GM12878 (cell line): ENCODE results near the gene CREBBP. TPM values are rescaled to one million over a fixed set of nuclear protein-coding genes. Genes with fewer than 3 reads are reported as not detected.

ENCODE experiments used
- ATAC-seq: fragments of 200-7000 bp; cut with Tn5 transposase; 3 replicates; pipeline ENCODE4 v1.9.1; 2020; ENCODE audit warnings: mild to moderate bottlenecking, moderate library complexity
- BruUV-seq: library from RNA; stranded (reverse); fragments of 400-500 nt; replicated peaks from 2 replicates; lab custom pipeline; 2021; lab: Mats Ljungman, UMichigan
- CTCF ChIA-PET: fragments of 300-600 bp; sonication (Branson Sonifier 250); formaldehyde crosslinking; extraction: SDS; loops from one replicate; lab custom pipeline; 2021; ENCODE audit warnings: inconsistent platforms; lab: Yijun Ruan, JAX
- POLR2A ChIA-PET: fragments of 350-600 bp; formaldehyde crosslinking; extraction: SDS; loops from one replicate; lab custom pipeline; 2021; ENCODE audit warnings: inconsistent platforms; lab: Charles Lee
- RAD21 ChIA-PET: fragments of 300-600 bp; sonication (Branson Sonifier 250); formaldehyde crosslinking; loops from one replicate; lab custom pipeline; 2023; ENCODE audit warnings: antibody characterized with exemption; ENCODE audit not compliant: unreplicated experiment; lab: Charles Lee
- SMC1A ChIA-PET: fragments of 300-600 bp; sonication (Branson Sonifier 250); formaldehyde crosslinking; loops from one replicate; lab custom pipeline; 2023; ENCODE audit not compliant: unreplicated experiment, uncharacterized antibody; lab: Charles Lee
- DNase-seq: peaks from one replicate; pipeline ENCODE4 v3.0.0-alpha.2; 2011; ENCODE audit warnings: low read depth, low spot score
- FAIRE-seq: peaks from 3 replicates; lab custom pipeline; 2011; peaks lifted over from hg19 to GRCh38; lab: Jason Lieb, UNC
- H2AFZ ChIP-seq: 2 replicates; pipeline ENCODE4 v1.6.0; 2011; ENCODE audit warnings: low read depth, low read length, control low read depth; ENCODE audit not compliant: control insufficient read depth
- H3K27ac ChIP-seq: 2 replicates; pipeline ENCODE4 v1.5.1; 2011; ENCODE audit warnings: control low read depth; ENCODE audit not compliant: control insufficient read depth, insufficient read depth
- H3K27me3 ChIP-seq, 2 experiments: replicated peaks in 1 of 2; 2 replicates each; pipeline versions ENCODE4 v1.6.0 to v1.6.1; 2011; ENCODE audit warnings: low read length in 1 of 2; ENCODE audit not compliant: control insufficient read depth in 2 of 2, insufficient read depth in 2 of 2
- H3K36me3 ChIP-seq, 2 experiments: 2 replicates each; pipeline ENCODE4 v1.5.1; 2011; ENCODE audit warnings: low read length in 1 of 2; ENCODE audit not compliant: control insufficient read depth in 2 of 2, insufficient read depth in 2 of 2
- H3K4me1 ChIP-seq: 2 replicates; pipeline ENCODE4 v1.6.1; 2011; ENCODE audit warnings: mild to moderate bottlenecking, low read length, moderate library complexity, mixed read lengths; ENCODE audit not compliant: control insufficient read depth, insufficient read depth
- H3K4me2 ChIP-seq: 2 replicates; pipeline ENCODE4 v1.6.0; 2011; ENCODE audit warnings: control low read depth; ENCODE audit not compliant: control insufficient read depth, insufficient read depth
- H3K4me3 ChIP-seq: fragments of 200-600 bp; sonication (generic); 2 replicates; pipeline ENCODE4 v1.5.1; 2016
- H3K79me2 ChIP-seq: 2 replicates; pipeline ENCODE4 v1.6.0; 2011; ENCODE audit warnings: low read length; ENCODE audit not compliant: control insufficient read depth, insufficient read depth
- H3K9ac ChIP-seq: 2 replicates; pipeline ENCODE4 v1.8.0; 2011; ENCODE audit warnings: low read length, control low read depth, mixed read lengths; ENCODE audit not compliant: control insufficient read depth, insufficient read depth
- H3K9me3 ChIP-seq: replicated peaks from 3 replicates; pipeline ENCODE4 v1.5.1; 2011; ENCODE audit warnings: mild to moderate bottlenecking, low read length; ENCODE audit not compliant: control insufficient read depth, insufficient read depth
- H4K20me1 ChIP-seq: 2 replicates; pipeline ENCODE4 v1.6.0; 2011; ENCODE audit not compliant: control insufficient read depth, insufficient read depth
- TCF12 ChIP-seq: IDR thresholded peaks from 2 replicates; pipeline ENCODE4 v1.6.1; 2011; ENCODE audit warnings: low read depth, mild to moderate bottlenecking, low read length
- YY1 ChIP-seq: IDR thresholded peaks from 2 replicates; pipeline ENCODE4 v1.6.1; 2011; ENCODE audit warnings: low read depth, mild to moderate bottlenecking, low read length
- WGBS: methylation state at CpG from one replicate; pipeline ENCODE4 v1.1.6; 2016; ENCODE audit warnings: low lambda C conversion rate; ENCODE audit not compliant: insufficient replicate concordance, insufficient coverage; ENCODE audit errors: missing lambda C conversion rate; 5-methylcytosine and 5-hydroxymethylcytosine counted together
- in situ Hi-C: fragments of 300-500 bp; cut with MboI; formaldehyde crosslinking; loops from 9 replicates; pipeline ENCODE4 v1.14.3; 2018; ENCODE audit warnings: mixed read lengths
- intact Hi-C: fragments of 100-400 bp; cut with micrococcal nuclease; formaldehyde crosslinking; loops from one replicate; pipeline ENCODE4 v1.14.2; 2022; ENCODE audit not compliant: unreplicated experiment
- polyA plus RNA-seq, 11 experiments: library from polyadenylated mRNA; depleted of rRNA in 4 of 11; unstranded in 6 of 11; stranded (reverse) in 5 of 11; fragments of >200 nt; fragmentation: Nextera tagmentation in 4 of 11; fragmentation: Illumina TruSeq in 1 of 11; extraction: Ambion mirVana in 4 of 11; extraction: Trizol in 1 of 11; gene quantifications; 1 replicate in 1 of 11; 2 replicates in 10 of 11; pipeline versions ENCODE4 v1.2.1 to v1.2.3, GENCODE V29; 2011 to 2016; ENCODE audit warnings: inconsistent platforms in 2 of 11, missing spikeins in 2 of 11, low read depth in 1 of 11
- total RNA-seq, 4 experiments: library from RNA; depleted of rRNA in 3 of 4; stranded (reverse); fragments of >200 nt in 3 of 4; fragmentation: Illumina TruSeq in 1 of 4; extraction: Trizol in 1 of 4; gene quantifications; 2 replicates each; pipeline versions ENCODE4 v1.2.1 to v1.2.3, GENCODE V29; 2013 to 2021
- TF ChIP-seq, protein P1 (sequence below): fragments of 450-650 bp; IDR thresholded peaks from 2 replicates; pipeline ENCODE4 v1.6.1; 2017; ENCODE audit warnings: mild to moderate bottlenecking, low read depth, inconsistent platforms; ENCODE audit not compliant: poor library complexity, severe bottlenecking
- TF ChIP-seq, protein P2 (sequence below): IDR thresholded peaks from 2 replicates; pipeline ENCODE4 v1.6.1; 2011; ENCODE audit warnings: borderline replicate concordance, low read depth, mild to moderate bottlenecking, moderate library complexity, low read length; ENCODE audit not compliant: insufficient read depth, poor library complexity, severe bottlenecking
- TF ChIP-seq, protein P3 (sequence below): fragments of 150-350 bp; IDR thresholded peaks from 2 replicates; pipeline ENCODE4 v1.6.1; 2014; ENCODE audit warnings: mild to moderate bottlenecking, low read depth, low read length

The CREBBP gene
- total and polyA plus RNA-seq, 10 of the 15 experiments (the other 5 are each of a cell fraction or from before 2014, with no cell fraction given), result 3.4 to 32.7 (median 7.9) TPM

DNA sequence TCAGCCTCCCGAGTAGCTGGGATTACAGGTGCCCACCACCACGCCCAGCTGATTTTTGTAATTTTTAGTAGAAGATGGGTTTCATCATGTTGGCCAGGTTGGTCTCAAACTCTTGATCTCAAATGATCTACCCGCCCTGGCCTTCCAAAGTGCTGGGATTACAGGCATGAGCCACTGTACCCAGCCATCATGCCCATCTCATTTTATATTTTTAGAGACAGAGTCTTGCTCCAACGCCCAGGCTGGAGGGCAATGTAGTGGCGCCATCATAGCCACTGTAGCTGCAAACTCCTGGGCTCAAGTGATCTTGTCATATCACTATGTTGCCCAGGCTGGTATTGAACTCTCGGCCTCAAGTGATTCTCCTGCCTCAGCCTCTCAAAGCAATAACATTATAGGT lies 120.0 kb downstream of the CREBBP start (continued):
- TF ChIP-seq, protein P1, sequence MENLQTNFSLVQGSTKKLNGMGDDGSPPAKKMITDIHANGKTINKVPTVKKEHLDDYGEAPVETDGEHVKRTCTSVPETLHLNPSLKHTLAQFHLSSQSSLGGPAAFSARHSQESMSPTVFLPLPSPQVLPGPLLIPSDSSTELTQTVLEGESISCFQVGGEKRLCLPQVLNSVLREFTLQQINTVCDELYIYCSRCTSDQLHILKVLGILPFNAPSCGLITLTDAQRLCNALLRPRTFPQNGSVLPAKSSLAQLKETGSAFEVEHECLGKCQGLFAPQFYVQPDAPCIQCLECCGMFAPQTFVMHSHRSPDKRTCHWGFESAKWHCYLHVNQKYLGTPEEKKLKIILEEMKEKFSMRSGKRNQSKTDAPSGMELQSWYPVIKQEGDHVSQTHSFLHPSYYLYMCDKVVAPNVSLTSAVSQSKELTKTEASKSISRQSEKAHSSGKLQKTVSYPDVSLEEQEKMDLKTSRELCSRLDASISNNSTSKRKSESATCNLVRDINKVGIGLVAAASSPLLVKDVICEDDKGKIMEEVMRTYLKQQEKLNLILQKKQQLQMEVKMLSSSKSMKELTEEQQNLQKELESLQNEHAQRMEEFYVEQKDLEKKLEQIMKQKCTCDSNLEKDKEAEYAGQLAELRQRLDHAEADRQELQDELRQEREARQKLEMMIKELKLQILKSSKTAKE, result no peak

DNA sequence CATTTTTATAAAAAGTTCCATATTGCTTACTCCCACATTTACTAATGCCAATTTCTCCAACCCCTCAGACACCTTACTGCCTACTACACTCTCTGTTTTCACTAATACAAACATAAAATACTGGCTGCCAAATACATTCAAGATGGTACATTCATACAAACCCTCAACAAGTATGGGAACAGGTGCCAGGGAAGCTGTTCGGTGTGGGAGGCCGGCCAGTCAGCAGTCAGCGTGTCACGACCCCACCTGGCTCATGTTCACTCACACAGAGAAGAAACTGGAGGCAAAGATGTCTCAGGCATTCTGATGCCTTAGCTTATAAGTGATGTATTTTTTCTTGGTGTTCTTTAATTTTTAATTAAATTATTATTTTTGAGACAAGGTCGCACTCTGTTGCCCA lies 120.8 kb downstream of the CREBBP start:
- no peak overlapping the region for H2AFZ ChIP-seq
- CTCF ChIA-PET, result interaction anchor here (0.6 to 0.7 kb wide), 2 partner anchors 90 to 531 kb away, joined by 3 to 4 read pairs; no protein-coding TSS in a partner anchor
- no peaks in the 10 kb centered on the region; the same call in 1 of the 2 replicates for H4K20me1 ChIP-seq
- no peak overlapping the region for H3K4me3 ChIP-seq
- SMC1A ChIA-PET, result interaction anchor here (1.9 kb wide), 1 partner anchor 21 kb away, joined by 5 read pairs; no protein-coding TSS in a partner anchor
- WGBS, result 99% methylated on average over 5 of the region's 5 CpGs
- H3K27ac ChIP-seq, result no peak overlapping the region
- no peaks in the 10 kb centered on the region for H3K79me2 ChIP-seq
- RAD21 ChIA-PET, result no interaction called here
- H3K9ac ChIP-seq, result no peak overlapping the region
- no peaks in the 10 kb centered on the region for H3K27me3 ChIP-seq
- POLR2A ChIA-PET, result no interaction called here
- FAIRE-seq (no peak), DNase-seq (no peak), ATAC-seq (no peak)
- no peaks in the 10 kb centered on the region for H3K9me3 ChIP-seq
- no TSS peak for BruUV-seq
- intact Hi-C loops, result no loop called here
- H3K4me1 ChIP-seq, result no peaks in the 10 kb centered on the region
- in situ Hi-C loops, result no loop called here
- H3K36me3 ChIP-seq, result peaks cover 8 to 28% of the 10 kb centered on the region in 2 experiments
- TF ChIP-seq YY1, result no peak
- TF ChIP-seq TCF12, result no peak
- H3K4me2 ChIP-seq, result no peak overlapping the region

DNA sequence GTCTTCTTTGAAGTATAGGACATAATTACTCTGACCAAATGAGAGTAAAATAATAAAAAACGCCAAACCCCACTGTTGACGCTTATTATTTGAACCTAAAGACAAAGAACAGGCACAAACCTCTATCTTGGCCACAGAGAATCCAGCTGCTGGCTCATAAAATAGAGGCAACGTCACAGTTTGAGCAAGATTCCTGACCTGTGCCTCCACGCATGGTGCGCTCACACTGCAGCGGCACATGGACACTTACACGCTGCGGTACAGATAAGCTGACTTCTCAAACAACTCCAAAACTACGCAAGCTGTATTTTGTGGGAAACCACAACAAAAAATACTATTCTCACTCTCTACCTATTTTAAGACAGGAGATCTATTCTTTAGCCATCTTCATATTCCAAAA lies 124.4 kb downstream of the CREBBP start:
- no peak for ATAC-seq
- no peaks in the 10 kb centered on the region for H3K4me1 ChIP-seq
- no peak for FAIRE-seq
- no peaks in the 10 kb centered on the region for H3K27me3 ChIP-seq
- H3K79me2 ChIP-seq, result no peaks in the 10 kb centered on the region
- no peaks in the 10 kb centered on the region; the same call in 1 of the 2 replicates for H4K20me1 ChIP-seq
- H3K27ac ChIP-seq, result no peak overlapping the region
- H3K4me2 ChIP-seq, result no peak overlapping the region
- H2AFZ ChIP-seq, result no peak overlapping the region
- no peaks in the 10 kb centered on the region for H3K9me3 ChIP-seq
- no peak overlapping the region for H3K4me3 ChIP-seq
- ChIA-PET POLR2A (no interaction called here), SMC1A (no interaction called here), RAD21 (no interaction called here), CTCF (no interaction called here)
- 98% methylated on average over 9 of the region's 9 CpGs for WGBS
- no TSS peak for BruUV-seq
- in situ Hi-C loops (no loop called here), intact Hi-C loops (no loop called here)
- peaks cover 4 to 35% of the 10 kb centered on the region in 2 experiments for H3K36me3 ChIP-seq
- no peak for DNase-seq
- TF ChIP-seq, protein P2, sequence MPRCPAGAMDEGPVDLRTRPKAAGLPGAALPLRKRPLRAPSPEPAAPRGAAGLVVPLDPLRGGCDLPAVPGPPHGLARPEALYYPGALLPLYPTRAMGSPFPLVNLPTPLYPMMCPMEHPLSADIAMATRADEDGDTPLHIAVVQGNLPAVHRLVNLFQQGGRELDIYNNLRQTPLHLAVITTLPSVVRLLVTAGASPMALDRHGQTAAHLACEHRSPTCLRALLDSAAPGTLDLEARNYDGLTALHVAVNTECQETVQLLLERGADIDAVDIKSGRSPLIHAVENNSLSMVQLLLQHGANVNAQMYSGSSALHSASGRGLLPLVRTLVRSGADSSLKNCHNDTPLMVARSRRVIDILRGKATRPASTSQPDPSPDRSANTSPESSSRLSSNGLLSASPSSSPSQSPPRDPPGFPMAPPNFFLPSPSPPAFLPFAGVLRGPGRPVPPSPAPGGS, result peak; percentile 55
- TF ChIP-seq, protein P3, sequence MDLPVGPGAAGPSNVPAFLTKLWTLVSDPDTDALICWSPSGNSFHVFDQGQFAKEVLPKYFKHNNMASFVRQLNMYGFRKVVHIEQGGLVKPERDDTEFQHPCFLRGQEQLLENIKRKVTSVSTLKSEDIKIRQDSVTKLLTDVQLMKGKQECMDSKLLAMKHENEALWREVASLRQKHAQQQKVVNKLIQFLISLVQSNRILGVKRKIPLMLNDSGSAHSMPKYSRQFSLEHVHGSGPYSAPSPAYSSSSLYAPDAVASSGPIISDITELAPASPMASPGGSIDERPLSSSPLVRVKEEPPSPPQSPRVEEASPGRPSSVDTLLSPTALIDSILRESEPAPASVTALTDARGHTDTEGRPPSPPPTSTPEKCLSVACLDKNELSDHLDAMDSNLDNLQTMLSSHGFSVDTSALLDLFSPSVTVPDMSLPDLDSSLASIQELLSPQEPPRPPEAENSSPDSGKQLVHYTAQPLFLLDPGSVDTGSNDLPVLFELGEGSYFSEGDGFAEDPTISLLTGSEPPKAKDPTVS, result no peak
- H3K9ac ChIP-seq, result no peak overlapping the region
